GM23338 (cell line): ENCODE data around the gene EED. TPM values are rescaled to one million over a fixed set of nuclear protein-coding genes. Genes with fewer than 3 reads are reported as not detected.

Experiments
- ATAC-seq: fragments of 200-7000 bp; cut with Tn5 transposase; 3 replicates; pipeline ENCODE4 v1.9.1; 2020
- DNase-seq: peaks from one replicate; pipeline ENCODE4 v3.0.0-alpha.2; 2015; ENCODE audit warnings: low spot score
- H2AFZ ChIP-seq: fragments of 200-600 bp; sonication (generic); 2 replicates; pipeline ENCODE4 v1.8.0; 2016; ENCODE audit warnings: antibody characterized with exemption, mild to moderate bottlenecking, moderate library complexity
- H3F3A ChIP-seq: fragments of 200-600 bp; sonication (generic); replicated peaks from 2 replicates; pipeline ENCODE4 v1.8.0; 2017; ENCODE audit warnings: antibody characterized with exemption, mixed run types, low read depth
- H3K27ac ChIP-seq: fragments of 200-600 bp; sonication (generic); 2 replicates; pipeline ENCODE4 v1.6.1; 2016; ENCODE audit warnings: low read depth
- H3K27me3 ChIP-seq: fragments of 200-600 bp; sonication (generic); 2 replicates; pipeline ENCODE4 v1.8.0; 2016; ENCODE audit warnings: mild to moderate bottlenecking, mixed run types, moderate library complexity; ENCODE audit not compliant: insufficient read depth
- H3K36me3 ChIP-seq: fragments of 200-600 bp; sonication (generic); 2 replicates; pipeline ENCODE4 v1.8.0; 2016; ENCODE audit warnings: mild to moderate bottlenecking; ENCODE audit not compliant: insufficient read depth
- H3K4me1 ChIP-seq: fragments of 200-600 bp; sonication (generic); 2 replicates; pipeline ENCODE4 v1.8.0; 2016; ENCODE audit warnings: mild to moderate bottlenecking, moderate library complexity; ENCODE audit not compliant: insufficient read depth
- H3K4me2 ChIP-seq: fragments of 200-600 bp; sonication (generic); 2 replicates; pipeline ENCODE4 v1.7.1; 2017; ENCODE audit warnings: mixed run types
- H3K4me3 ChIP-seq: fragments of 200-600 bp; sonication (generic); 2 replicates; pipeline ENCODE4 v1.6.1; 2016; ENCODE audit warnings: mixed run types
- H3K79me2 ChIP-seq: fragments of 200-600 bp; sonication (generic); replicated peaks from 2 replicates; pipeline ENCODE4 v1.8.0; 2017; ENCODE audit warnings: mild to moderate bottlenecking; ENCODE audit not compliant: insufficient read depth
- H3K9me2 ChIP-seq: fragments of 200-600 bp; sonication (generic); 2 replicates; pipeline ENCODE4 v1.8.0; 2017; ENCODE audit not compliant: insufficient read depth
- H4K20me1 ChIP-seq: fragments of 200-600 bp; sonication (generic); replicated peaks from 2 replicates; pipeline ENCODE4 v1.8.0; 2017; ENCODE audit warnings: mild to moderate bottlenecking; ENCODE audit not compliant: insufficient read depth
- H3K27ac Mint-ChIP-seq: 2 replicates; pipeline ENCODE4 v1.8.0; 2020; ENCODE audit warnings: inconsistent platforms, mild to moderate bottlenecking, moderate library complexity, mixed read lengths
- H3K27me3 Mint-ChIP-seq: 3 replicates; pipeline ENCODE4 v1.8.0; 2022; ENCODE audit warnings: low read depth, mild to moderate bottlenecking, moderate library complexity, mixed read lengths, inconsistent platforms; ENCODE audit not compliant: insufficient read depth, poor library complexity
- H3K36me3 Mint-ChIP-seq: 3 replicates; pipeline ENCODE4 v1.8.0; 2021; ENCODE audit warnings: low read depth, mild to moderate bottlenecking, inconsistent platforms, moderate library complexity, mixed read lengths
- H3K4me1 Mint-ChIP-seq: 3 replicates; pipeline ENCODE4 v1.8.0; 2020; ENCODE audit warnings: mild to moderate bottlenecking, inconsistent platforms, mixed read lengths
- H3K4me3 Mint-ChIP-seq: 3 replicates; pipeline ENCODE4 v1.8.0; 2021; ENCODE audit warnings: moderate library complexity, mild to moderate bottlenecking, inconsistent platforms, mixed read lengths
- H3K9me3 Mint-ChIP-seq: 3 replicates; pipeline ENCODE4 v1.8.0; 2020; ENCODE audit warnings: moderate library complexity, mild to moderate bottlenecking, inconsistent platforms, mixed read lengths
- CREB1 ChIP-seq: fragments of 250-450 bp; sonication (Bioruptor Pico); IDR thresholded peaks from 2 replicates; pipeline ENCODE4 v1.5.0; 2020; ENCODE audit warnings: low read depth, mild to moderate bottlenecking, moderate library complexity
- EZH2phosphoT487 ChIP-seq: fragments of 200-600 bp; sonication (generic); IDR thresholded peaks from one replicate; pipeline ENCODE4 v1.8.1; 2018; ENCODE audit warnings: antibody characterized with exemption; ENCODE audit not compliant: unreplicated experiment
- JUNB ChIP-seq: IDR thresholded peaks from one replicate; pipeline ENCODE4 v1.6.1; 2016; ENCODE audit warnings: antibody characterized with exemption; ENCODE audit not compliant: unreplicated experiment
- POLR2AphosphoS5 ChIP-seq: IDR thresholded peaks from 2 replicates; pipeline ENCODE4 v1.6.1; 2016; ENCODE audit warnings: antibody characterized with exemption, low read depth
- REST ChIP-seq: IDR thresholded peaks from one replicate; pipeline ENCODE4 v1.6.1; 2018; ENCODE audit warnings: antibody characterized with exemption; ENCODE audit not compliant: unreplicated experiment
- STAT1 ChIP-seq: IDR thresholded peaks from one replicate; pipeline ENCODE4 v1.6.1; 2016; ENCODE audit warnings: antibody characterized with exemption; ENCODE audit not compliant: unreplicated experiment
- ZNF114 ChIP-seq: fragments of 250-450 bp; sonication (Bioruptor Pico); IDR thresholded peaks from 2 replicates; pipeline ENCODE4 v1.5.0; 2020; ENCODE audit warnings: mild to moderate bottlenecking, moderate library complexity
- ZNF331 ChIP-seq: fragments of 250-450 bp; sonication (Bioruptor Pico); IDR thresholded peaks from 2 replicates; pipeline ENCODE4 v1.5.0; 2020; ENCODE audit warnings: low read depth, mild to moderate bottlenecking, moderate library complexity
- polyA plus RNA-seq: library from polyadenylated mRNA; unstranded; fragments of >200 nt; fragmentation: Nextera tagmentation; extraction: Ambion mirVana; gene quantifications from 2 replicates; pipeline ENCODE4 v1.2.1, GENCODE V29; 2016
- total RNA-seq: library from RNA; depleted of rRNA; stranded (reverse); fragments of >200 nt; shearing (Covaris generic); gene quantifications from 2 replicates; pipeline ENCODE4 v1.2.3, GENCODE V29; 2014
- TF ChIP-seq, protein P1 (sequence below): IDR thresholded peaks from 2 replicates; pipeline ENCODE4 v1.6.1; 2016; ENCODE audit warnings: antibody characterized with exemption
- TF ChIP-seq, protein P2 (sequence below): fragments of 250-450 bp; sonication (Bioruptor Pico); IDR thresholded peaks from 2 replicates; pipeline ENCODE4 v1.5.0; 2020; ENCODE audit warnings: mild to moderate bottlenecking, moderate library complexity
- TF ChIP-seq, protein P3 (sequence below), 2 experiments: fragments of 200-600 bp in 1 of 2; sonication (generic) in 1 of 2; conservative IDR thresholded peaks; 2 replicates each; pipeline versions ENCODE4 v1.5.1 to v1.6.1; 2016 to 2017; ENCODE audit warnings: antibody characterized with exemption in 2 of 2, low read depth in 2 of 2, mild to moderate bottlenecking in 2 of 2, moderate library complexity in 1 of 2

Gene EED
- total and polyA plus RNA-seq, 2 experiments from 2014 or later, result 26.7 to 29.7 TPM

DNA sequence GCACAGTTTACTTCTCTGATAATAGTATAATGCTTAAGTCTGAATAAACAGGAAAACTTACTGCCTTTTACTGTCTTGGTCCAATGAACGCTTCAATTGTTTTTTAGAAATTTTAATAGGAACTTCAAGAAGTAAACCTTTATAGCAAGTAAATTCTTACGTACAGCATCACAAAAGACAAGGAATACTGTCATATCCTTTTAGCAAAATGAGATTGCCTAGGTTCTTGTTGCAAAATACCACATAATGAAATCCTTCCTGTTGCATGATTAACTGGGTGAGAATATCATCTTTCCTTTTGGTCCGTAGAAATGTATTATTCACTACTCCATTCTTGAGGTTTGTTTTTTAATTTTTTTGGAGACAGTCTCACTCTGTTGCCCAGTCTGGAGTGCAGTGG, 35.2 kb downstream of the EED start:
- no peak for ATAC-seq
- H3K9me3 Mint-ChIP-seq, result no peaks in the 10 kb centered on the region
- Histone ChIP-seq H3K4me1 (no peaks in the 10 kb centered on the region), H3K4me3 (no peak overlapping the region), H3K79me2 (peaks cover 16% of the 10 kb centered on the region; the same call in 1 of the 2 replicates), H3K27ac (no peak overlapping the region), H3K27me3 (no peaks in the 10 kb centered on the region), H3K4me2 (no peak overlapping the region), H4K20me1 (0 out of 2 replicates have a peak, but pooled peaks cover 5% of the 10 kb centered on the region), H3F3A (no peaks in the 10 kb centered on the region), H3K9me2 (no peaks in the 10 kb centered on the region), H3K36me3 (peaks cover 10% of the 10 kb centered on the region; the same call in 1 of the 2 replicates), H2AFZ (no peak overlapping the region)
- peaks cover 20% of the 10 kb centered on the region; the same call in 2 of the 3 replicates for H3K36me3 Mint-ChIP-seq
- peaks cover 2% of the 10 kb centered on the region; the same call in 2 of the 3 replicates for H3K4me1 Mint-ChIP-seq
- no peaks in the 10 kb centered on the region for H3K27me3 Mint-ChIP-seq
- no peak overlapping the region for H3K27ac Mint-ChIP-seq
- DNase-seq, result no peak
- H3K4me3 Mint-ChIP-seq, result no peak overlapping the region
- TF ChIP-seq REST (no peak), ZNF114 (CRISPR knock-in tag) (no peak), JUNB (no peak), CREB1 (CRISPR knock-in tag) (no peak), ZNF331 (no peak), EZH2phosphoT487 (no peak), POLR2AphosphoS5 (no peak), STAT1 (no peak)
- TF ChIP-seq, protein P1, sequence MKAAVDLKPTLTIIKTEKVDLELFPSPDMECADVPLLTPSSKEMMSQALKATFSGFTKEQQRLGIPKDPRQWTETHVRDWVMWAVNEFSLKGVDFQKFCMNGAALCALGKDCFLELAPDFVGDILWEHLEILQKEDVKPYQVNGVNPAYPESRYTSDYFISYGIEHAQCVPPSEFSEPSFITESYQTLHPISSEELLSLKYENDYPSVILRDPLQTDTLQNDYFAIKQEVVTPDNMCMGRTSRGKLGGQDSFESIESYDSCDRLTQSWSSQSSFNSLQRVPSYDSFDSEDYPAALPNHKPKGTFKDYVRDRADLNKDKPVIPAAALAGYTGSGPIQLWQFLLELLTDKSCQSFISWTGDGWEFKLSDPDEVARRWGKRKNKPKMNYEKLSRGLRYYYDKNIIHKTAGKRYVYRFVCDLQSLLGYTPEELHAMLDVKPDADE, result no peak
- TF ChIP-seq, protein P2, sequence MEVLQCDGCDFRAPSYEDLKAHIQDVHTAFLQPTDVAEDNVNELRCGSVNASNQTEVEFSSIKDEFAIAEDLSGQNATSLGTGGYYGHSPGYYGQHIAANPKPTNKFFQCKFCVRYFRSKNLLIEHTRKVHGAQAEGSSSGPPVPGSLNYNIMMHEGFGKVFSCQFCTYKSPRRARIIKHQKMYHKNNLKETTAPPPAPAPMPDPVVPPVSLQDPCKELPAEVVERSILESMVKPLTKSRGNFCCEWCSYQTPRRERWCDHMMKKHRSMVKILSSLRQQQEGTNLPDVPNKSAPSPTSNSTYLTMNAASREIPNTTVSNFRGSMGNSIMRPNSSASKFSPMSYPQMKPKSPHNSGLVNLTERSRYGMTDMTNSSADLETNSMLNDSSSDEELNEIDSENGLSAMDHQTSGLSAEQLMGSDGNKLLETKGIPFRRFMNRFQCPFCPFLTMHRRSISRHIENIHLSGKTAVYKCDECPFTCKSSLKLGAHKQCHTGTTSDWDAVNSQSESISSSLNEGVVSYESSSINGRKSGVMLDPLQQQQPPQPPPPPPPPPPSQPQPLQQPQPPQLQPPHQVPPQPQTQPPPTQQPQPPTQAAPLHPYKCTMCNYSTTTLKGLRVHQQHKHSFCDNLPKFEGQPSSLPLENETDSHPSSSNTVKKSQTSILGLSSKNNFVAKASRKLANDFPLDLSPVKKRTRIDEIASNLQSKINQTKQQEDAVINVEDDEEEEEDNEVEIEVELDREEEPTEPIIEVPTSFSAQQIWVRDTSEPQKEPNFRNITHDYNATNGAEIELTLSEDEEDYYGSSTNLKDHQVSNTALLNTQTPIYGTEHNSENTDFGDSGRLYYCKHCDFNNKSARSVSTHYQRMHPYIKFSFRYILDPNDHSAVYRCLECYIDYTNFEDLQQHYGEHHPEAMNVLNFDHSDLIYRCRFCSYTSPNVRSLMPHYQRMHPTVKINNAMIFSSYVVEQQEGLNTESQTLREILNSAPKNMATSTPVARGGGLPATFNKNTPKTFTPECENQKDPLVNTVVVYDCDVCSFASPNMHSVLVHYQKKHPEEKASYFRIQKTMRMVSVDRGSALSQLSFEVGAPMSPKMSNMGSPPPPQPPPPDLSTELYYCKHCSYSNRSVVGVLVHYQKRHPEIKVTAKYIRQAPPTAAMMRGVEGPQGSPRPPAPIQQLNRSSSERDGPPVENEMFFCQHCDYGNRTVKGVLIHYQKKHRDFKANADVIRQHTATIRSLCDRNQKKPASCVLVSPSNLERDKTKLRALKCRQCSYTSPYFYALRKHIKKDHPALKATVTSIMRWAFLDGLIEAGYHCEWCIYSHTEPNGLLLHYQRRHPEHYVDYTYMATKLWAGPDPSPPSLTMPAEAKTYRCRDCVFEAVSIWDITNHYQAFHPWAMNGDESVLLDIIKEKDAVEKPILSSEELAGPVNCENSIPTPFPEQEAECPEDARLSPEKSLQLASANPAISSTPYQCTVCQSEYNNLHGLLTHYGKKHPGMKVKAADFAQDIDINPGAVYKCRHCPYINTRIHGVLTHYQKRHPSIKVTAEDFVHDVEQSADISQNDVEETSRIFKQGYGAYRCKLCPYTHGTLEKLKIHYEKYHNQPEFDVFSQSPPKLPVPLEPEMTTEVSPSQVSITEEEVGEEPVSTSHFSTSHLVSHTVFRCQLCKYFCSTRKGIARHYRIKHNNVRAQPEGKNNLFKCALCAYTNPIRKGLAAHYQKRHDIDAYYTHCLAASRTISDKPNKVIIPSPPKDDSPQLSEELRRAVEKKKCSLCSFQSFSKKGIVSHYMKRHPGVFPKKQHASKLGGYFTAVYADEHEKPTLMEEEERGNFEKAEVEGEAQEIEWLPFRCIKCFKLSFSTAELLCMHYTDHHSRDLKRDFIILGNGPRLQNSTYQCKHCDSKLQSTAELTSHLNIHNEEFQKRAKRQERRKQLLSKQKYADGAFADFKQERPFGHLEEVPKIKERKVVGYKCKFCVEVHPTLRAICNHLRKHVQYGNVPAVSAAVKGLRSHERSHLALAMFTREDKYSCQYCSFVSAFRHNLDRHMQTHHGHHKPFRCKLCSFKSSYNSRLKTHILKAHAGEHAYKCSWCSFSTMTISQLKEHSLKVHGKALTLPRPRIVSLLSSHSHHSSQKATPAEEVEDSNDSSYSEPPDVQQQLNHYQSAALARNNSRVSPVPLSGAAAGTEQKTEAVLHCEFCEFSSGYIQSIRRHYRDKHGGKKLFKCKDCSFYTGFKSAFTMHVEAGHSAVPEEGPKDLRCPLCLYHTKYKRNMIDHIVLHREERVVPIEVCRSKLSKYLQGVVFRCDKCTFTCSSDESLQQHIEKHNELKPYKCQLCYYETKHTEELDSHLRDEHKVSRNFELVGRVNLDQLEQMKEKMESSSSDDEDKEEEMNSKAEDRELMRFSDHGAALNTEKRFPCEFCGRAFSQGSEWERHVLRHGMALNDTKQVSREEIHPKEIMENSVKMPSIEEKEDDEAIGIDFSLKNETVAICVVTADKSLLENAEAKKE (CRISPR knock-in tag), result no peak
- TF ChIP-seq, protein P3, sequence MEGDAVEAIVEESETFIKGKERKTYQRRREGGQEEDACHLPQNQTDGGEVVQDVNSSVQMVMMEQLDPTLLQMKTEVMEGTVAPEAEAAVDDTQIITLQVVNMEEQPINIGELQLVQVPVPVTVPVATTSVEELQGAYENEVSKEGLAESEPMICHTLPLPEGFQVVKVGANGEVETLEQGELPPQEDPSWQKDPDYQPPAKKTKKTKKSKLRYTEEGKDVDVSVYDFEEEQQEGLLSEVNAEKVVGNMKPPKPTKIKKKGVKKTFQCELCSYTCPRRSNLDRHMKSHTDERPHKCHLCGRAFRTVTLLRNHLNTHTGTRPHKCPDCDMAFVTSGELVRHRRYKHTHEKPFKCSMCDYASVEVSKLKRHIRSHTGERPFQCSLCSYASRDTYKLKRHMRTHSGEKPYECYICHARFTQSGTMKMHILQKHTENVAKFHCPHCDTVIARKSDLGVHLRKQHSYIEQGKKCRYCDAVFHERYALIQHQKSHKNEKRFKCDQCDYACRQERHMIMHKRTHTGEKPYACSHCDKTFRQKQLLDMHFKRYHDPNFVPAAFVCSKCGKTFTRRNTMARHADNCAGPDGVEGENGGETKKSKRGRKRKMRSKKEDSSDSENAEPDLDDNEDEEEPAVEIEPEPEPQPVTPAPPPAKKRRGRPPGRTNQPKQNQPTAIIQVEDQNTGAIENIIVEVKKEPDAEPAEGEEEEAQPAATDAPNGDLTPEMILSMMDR (conservative IDR thresholded peaks at IDR 0.05; ENCODE audit: low read depth in 2 of 2), result no peak
